Mammary microvascular endothelial cell (primary cell): Measurements from ENCODE around the gene RPS21. TPM values are rescaled to one million over a fixed set of nuclear protein-coding genes. Genes with fewer than 3 reads are reported as not detected.

Source experiments
- total RNA-seq: library from RNA; depleted of rRNA; stranded (reverse); fragments of >200 nt; gene quantifications from 2 replicates; pipeline ENCODE4 v1.2.3, GENCODE V29; 2015

Gene RPS21
- total RNA-seq = 4,092 and 4,801 TPM in 2 replicates

GRCh38 chr20:62386383-62387218 lies at the start of gene RPS21:
Gene RPS21, plus strand, starts transcription at chr20:62387103. Its CDS starts 236 bp downstream, at chr20:62387339.

GRCh38 chr20:62367136-62367632 lies 19.7 kb upstream of the RPS21 start, which contains the start of gene LAMA5:
Gene LAMA5, minus strand, starts transcription at chr20:62367312. Its CDS starts 67 bp downstream, at chr20:62367245.

GRCh38 chr20:62407221-62407992 lies 20.5 kb downstream of the RPS21 start, which contains the start of gene CABLES2:
Gene CABLES2, minus strand, starts transcription at chr20:62407285. Its CDS starts 9 bp downstream, at chr20:62407276.

GRCh38 chr20:62427172-62428001 lies 40.5 kb downstream of the RPS21 start, which contains the start of gene RBBP8NL:
Gene RBBP8NL, minus strand, starts transcription at chr20:62427539. Its CDS starts 7,892 bp downstream, at chr20:62419647.

Other genes starting within 250 kb of the RPS21 start
- gene PSMA7, start 243.7 kb upstream of the RPS21 start, total RNA-seq = 607 and 683 TPM in 2 replicates
- gene SS18L1, start 243.3 kb upstream of the RPS21 start, total RNA-seq = 3.3 and 6.0 TPM in 2 replicates
- 16.7 and 18.8 TPM in 2 replicates for gene MTG2, start 204.1 kb upstream of the RPS21 start, total RNA-seq
- not detected in 2 replicates for gene HRH3, start 166.8 kb upstream of the RPS21 start, total RNA-seq
- gene OSBPL2, start 148.6 kb upstream of the RPS21 start, total RNA-seq = 14.1 and 14.2 TPM in 2 replicates
- 249 and 269 TPM in 2 replicates for gene ADRM1, start 84.1 kb upstream of the RPS21 start, total RNA-seq
- 180 and 187 TPM in 2 replicates for gene LAMA5, start 19.8 kb upstream of the RPS21 start, total RNA-seq
- 7.0 and 9.1 TPM in 2 replicates for gene CABLES2, start 20.2 kb downstream of the RPS21 start, total RNA-seq
- not detected in 2 replicates for gene RBBP8NL, start 40.4 kb downstream of the RPS21 start, total RNA-seq
- not detected in 2 replicates for gene GATA5, start 88.9 kb downstream of the RPS21 start, total RNA-seq